SIG-M5 treated with dmso at 0.1 percent for 504 hours (cell line): ENCODE measurements around the gene RNF123.

Experiments
- DNase-seq: peaks from one replicate; lab custom pipeline; 2025; ENCODE audit not compliant: unreplicated experiment; lab: John Stamatoyannopoulos, UW

The RNF123 gene

DNA sequence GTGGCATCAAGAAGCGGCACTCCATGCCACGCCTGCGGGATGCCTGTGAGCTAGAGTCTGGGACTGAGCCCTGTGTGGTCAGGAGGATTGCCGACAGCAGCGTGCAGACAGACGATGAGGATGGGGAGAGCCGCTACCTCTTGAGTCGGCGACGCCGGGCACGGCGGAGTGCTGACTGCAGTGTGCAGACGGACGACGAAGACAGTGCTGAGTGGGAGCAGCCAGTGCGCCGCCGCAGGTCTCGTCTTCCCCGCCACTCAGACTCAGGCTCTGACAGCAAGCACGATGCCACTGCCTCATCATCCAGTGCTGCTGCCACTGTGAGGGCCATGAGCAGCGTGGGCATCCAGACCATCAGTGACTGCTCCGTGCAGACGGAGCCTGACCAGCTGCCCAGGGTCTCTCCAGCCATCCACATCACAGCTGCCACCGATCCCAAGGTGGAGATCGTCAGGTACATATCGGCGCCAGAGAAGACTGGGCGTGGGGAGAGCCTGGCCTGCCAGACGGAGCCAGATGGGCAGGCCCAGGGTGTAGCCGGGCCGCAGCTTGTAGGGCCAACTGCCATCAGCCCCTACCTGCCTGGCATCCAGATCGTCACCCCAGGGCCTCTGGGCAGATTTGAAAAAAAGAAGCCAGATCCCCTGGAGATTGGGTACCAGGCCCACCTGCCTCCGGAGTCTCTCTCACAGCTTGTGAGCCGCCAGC is 32.0 kb upstream of the RNF123 start:
- no peak for DNase-seq

GRCh38 chr3:49658711-49659110 is 30.6 kb upstream of the RNF123 start:
- DNase-seq = no peak

DNA sequence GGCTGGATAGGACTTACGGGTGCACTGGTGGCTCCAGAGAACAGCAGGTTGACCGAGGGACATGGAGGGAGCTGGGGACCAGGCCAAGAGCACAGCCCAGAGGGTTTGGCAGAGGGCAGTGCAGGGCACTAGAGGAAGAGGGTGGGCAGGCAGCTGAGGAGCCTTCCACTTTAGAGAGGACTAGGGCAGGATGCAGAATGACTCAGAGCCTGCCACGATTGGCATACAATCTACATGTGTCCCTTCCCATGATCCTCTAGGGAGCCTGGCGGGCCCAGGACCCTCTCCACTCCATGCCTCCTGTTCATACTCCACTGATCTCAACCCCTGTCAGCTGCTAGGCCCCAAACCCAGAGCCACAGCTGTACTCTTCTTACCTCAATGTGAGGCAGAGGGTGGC is 29.6 kb upstream of the RNF123 start:
- DNase-seq = no peak

DNA sequence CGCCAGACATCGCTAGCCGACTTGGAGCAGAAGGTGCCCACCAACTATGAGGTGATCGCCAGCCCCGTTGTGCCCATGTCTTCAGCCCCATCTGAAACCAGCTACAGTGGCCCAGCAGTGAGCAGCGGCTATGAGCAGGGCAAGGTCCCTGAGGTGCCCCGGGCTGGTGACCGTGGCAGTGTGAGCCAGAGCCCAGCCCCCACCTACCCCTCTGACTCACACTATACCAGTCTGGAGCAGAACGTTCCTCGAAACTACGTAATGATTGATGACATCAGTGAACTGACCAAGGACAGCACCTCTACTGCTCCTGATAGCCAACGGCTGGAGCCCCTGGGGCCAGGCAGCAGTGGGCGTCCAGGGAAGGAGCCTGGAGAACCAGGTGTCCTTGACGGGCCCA is 28.1 kb upstream of the RNF123 start:
- no peak for DNase-seq

DNA sequence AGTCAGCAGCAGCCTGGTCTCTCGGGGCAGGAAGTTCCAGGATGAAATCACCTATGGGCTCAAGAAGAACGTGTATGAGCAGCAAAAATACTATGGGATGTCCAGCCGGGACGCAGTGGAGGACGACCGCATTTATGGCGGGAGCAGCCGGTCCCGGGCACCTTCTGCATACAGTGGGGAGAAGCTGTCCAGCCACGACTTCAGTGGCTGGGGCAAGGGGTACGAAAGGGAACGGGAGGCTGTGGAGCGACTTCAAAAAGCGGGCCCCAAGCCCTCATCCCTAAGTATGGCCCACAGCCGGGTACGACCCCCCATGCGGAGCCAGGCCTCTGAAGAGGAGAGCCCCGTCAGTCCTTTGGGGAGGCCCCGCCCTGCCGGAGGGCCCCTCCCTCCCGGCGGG is 27.3 kb upstream of the RNF123 start:
- DNase-seq = no peak

GRCh38 chr3:49662720-49663413 is 26.5 kb upstream of the RNF123 start:
- DNase-seq = no peak

DNA sequence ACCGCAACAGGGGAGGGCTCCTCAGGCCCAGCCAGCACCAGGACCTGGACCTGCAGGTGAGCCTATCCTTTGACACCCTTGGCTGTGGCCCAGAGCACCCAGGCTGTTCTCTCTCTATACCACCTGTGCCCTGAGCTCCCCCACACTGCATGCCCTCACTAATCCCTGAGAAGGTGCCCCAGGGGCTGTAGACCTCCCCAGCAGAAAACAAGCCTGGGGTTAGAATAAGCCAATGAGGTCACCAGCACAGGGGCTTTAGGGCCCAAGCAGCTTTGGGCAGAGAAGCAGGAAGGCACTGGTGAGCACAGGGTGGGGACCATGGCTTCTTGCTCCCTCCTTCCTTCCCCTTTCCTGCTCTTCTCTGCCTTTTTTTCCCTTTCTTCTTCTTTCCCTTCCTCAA is 25.5 kb upstream of the RNF123 start:
- no peak for DNase-seq

DNA sequence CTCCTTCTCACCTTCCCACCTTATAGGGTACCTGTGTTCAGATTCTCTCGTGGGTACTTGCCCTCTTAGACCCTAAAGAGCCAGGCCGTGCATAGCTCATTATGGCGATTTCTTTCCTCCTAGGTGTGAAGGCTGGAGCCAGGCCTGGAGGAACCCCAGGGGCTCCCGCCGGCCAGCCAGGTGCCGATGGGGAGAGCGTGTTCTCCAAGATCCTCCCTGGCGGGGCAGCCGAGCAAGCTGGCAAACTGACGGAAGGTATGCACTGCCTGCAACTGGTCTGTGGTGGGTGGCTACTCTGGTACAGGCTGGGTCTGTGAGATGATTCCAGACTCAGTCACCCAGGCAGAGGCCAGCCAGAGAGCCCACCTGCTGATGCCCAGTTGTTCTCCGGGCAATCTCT is 25.1 kb upstream of the RNF123 start:
- DNase-seq = no peak

- DNase-seq = no peak
Observed at GRCh38 chr3:49665822-49666519, 23.4 kb upstream of the RNF123 start.

DNA sequence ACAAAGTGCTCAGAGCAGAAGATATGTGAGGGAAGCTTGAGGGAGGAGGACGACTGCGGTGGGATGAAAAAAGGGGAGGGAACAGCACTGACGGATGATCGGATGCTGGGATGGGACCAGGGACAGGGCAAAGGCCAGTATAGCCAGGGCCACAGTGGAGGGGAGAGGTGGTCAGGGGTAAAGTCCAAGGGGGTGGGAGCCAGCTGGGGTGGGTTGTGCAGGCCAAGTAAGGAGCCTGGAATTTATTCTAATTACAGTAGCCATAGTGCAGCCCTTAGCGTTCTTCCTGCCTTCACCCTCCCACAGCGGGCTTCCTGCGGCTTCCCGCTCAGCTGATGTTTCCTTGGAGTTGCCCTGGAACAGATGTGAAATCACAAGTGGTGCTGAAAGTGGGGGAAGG is 22.8 kb upstream of the RNF123 start:
- DNase-seq = no peak

DNA sequence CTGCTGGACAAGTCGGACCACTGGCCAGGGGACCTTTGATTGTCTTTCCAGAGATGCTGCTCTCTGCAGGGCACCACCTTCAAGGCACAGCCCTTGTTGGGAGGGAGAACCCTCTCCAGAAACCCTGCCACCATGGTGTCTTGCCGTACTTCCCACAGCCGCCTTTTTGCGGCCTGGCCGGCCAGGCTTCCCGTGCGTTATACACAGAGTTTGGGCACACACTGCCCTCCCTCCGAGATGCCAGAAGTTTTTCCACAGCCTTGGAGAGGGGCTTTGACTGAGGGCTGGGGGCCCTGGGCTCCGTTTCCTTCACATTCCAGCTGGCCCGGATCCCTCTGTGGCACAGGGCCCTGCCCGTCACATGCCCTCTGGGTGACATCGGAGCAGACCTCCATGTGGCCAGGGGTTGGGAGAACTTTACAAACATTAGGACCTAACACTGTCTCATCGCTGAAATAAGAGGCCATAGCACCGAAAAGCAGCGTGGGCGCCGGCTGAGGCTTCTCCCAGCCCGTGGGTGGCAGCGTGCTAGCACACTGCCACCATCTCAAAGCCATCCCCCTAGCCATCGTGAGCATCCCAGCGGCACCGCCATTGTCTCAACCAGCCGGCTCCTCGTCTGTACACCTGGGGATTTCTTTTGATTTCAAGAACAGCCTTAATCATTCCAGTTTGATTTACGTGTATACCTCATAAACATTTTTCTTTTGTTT is 21.5 kb upstream of the RNF123 start:
- no peak for DNase-seq

DNA sequence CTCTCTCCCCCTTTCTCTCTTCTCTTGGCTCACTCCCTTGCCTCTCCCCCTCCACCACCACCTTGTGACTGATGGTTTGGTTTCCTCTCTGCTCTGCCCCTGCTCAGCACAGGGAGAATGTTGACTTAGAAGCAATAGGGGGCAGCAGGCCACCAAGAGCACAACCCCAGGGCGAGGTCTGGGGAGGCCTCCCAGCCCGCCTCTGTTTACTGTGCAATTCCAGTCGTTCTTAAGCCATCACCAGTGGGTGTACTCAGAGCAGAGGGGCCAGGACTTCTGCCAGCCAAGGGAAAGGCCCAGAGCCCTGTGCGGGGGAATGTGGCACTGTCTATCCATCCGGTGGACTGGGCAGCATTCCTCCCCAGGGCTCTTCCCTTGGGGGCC is 21.0 kb upstream of the RNF123 start:
- DNase-seq = peak; percentile 33

DNA sequence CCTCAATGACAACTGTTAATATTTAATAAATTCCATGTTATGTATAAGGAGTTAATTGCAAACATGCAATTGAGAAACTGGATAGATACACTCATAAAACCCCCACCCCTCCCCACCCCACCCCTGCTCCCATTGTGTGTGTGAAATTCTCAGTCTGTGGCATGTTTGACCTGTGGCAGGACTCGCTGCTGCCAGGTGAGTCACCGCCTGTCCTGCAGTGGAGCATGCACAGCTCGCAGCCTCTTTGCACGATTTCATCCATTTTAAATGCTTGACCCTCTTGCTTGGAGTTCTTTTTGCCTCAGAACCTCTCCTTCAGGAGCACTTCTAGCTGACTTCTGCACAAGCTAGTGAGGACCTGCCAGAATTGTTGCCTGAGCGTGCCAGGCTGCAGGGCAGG is 20.5 kb upstream of the RNF123 start:
- DNase-seq = no peak

GRCh38 chr3:49669352-49669751 is 20.0 kb upstream of the RNF123 start:
- no peak for DNase-seq

DNA sequence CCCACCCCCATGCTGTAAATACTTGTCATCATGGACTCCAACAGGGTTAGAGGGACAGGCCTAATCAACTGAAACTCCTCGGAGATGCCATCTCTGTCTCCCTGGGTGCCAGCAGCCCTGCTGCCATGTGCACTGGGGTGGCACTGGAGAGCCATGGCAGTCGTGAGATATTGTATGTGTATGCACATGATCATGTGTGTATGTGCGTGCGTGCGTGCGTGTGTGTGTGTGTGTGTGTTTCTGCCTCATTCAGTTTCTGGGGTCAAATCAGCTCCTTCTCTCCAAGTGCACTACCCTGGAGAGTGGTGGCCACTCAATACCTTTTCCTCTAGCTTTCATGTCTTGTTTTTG is 18.4 kb upstream of the RNF123 start:
- DNase-seq = no peak

GRCh38 chr3:49671291-49672288 is 17.8 kb upstream of the RNF123 start:
- no peak for DNase-seq

- no peak for DNase-seq
Observed at GRCh38 chr3:49673121-49673714, 16.1 kb upstream of the RNF123 start.

DNA sequence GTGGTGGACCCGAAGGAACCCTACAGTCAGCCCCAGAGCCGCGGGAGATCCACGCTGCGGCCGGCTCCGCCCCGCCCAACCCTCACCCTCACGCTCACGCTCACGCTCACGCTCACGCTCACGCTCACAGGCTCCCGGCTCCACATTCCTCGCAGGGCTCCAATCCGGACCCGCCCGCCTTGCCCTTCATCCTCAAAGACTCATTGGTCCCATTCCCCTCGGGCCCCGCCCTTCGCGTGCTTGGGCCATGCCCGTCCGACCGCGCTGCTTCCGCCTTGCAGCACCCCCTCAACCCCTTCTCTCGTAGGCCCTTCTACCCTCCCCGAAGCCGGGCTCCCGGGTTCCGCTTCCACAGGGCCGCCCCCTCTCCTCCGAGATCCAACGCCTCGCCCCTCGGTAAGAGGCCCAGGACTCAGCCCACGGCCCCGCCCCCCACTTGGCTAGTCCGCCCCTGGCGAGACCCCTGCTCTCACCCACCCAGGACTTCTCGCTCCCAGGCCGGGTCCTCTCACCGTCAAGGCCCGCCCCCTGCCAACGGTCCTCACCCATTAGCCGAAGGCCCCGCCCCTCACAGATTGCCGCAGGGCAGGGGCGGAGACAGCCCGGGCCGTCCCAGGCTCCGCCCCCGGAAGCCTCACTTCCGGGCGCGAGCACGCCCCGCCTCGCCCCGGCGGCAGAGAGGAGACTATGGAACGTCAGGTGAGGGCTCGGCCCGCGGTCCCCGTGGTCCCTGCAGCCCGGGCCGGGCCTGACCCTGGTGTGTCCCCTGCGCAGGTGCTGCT is 15.5 kb upstream of the RNF123 start, which contains the start of gene APEH:
TSS of gene APEH (plus strand) at position 637 of the 782 bp plus-strand sequence. CDS start at position 688, 51 bp downstream.
- DNase-seq = no peak

DNA sequence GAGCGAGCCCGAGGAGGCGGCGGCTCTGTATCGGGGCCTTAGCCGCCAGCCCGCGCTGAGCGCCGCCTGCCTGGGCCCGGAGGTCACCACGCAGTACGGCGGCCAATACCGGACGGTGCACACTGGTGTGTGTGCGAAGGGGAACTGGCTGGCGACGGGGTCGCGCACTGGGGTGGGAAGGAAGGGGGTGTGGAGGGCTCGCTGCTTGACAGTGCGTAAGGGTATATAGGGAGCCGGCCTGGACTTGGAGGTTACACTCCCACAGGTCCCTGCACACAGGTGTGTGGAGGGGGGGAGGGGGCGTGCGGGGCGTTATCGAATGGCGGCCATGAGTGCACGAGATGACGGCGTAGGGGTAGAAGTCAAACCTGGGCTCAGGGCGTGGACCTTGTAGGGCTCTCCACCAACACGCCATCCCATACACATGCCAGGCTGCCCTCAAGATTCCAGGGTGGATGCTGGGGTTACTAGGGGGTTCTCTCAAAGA is 14.8 kb upstream of the RNF123 start:
- no peak for DNase-seq
